GM12875 (cell line): ENCODE results near the gene FYCO1.

ENCODE experiments used
- H3K4me3 ChIP-seq: one replicate; pipeline ENCODE4 v1.5.1; 2011; ENCODE audit warnings: low read depth, low read length, control low read depth
- TF ChIP-seq, protein P1 (sequence below): IDR thresholded peaks from 2 replicates; pipeline ENCODE4 v1.5.1; 2011; ENCODE audit warnings: low read depth, mild to moderate bottlenecking, control low read depth, inconsistent platforms, low read length, moderate library complexity, borderline replicate concordance; ENCODE audit not compliant: insufficient read depth

The FYCO1 gene

DNA sequence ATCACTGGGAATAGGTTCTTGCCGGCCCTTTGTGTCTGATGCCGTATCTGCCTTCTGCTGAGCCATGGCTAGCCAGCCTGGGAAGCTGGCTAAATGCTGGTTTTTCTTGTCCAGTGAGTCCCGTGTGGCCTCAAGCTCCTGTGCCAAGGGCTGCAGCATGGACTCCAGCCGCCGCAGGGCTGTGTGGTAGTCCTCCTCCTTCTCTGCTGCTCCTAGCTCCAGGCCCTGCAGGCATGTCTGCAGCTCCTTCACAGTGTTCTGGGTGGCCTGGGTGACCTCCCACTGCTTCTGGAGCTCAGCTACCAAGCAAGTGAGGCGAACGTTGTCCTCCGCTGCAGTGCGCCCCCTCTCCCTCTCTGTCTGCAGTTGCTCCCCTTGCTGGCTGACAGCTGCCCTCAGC, 27.5 kb downstream of the FYCO1 start:
- TF ChIP-seq, protein P1, sequence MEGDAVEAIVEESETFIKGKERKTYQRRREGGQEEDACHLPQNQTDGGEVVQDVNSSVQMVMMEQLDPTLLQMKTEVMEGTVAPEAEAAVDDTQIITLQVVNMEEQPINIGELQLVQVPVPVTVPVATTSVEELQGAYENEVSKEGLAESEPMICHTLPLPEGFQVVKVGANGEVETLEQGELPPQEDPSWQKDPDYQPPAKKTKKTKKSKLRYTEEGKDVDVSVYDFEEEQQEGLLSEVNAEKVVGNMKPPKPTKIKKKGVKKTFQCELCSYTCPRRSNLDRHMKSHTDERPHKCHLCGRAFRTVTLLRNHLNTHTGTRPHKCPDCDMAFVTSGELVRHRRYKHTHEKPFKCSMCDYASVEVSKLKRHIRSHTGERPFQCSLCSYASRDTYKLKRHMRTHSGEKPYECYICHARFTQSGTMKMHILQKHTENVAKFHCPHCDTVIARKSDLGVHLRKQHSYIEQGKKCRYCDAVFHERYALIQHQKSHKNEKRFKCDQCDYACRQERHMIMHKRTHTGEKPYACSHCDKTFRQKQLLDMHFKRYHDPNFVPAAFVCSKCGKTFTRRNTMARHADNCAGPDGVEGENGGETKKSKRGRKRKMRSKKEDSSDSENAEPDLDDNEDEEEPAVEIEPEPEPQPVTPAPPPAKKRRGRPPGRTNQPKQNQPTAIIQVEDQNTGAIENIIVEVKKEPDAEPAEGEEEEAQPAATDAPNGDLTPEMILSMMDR = no peak
- H3K4me3 ChIP-seq = no peak overlapping the region

DNA sequence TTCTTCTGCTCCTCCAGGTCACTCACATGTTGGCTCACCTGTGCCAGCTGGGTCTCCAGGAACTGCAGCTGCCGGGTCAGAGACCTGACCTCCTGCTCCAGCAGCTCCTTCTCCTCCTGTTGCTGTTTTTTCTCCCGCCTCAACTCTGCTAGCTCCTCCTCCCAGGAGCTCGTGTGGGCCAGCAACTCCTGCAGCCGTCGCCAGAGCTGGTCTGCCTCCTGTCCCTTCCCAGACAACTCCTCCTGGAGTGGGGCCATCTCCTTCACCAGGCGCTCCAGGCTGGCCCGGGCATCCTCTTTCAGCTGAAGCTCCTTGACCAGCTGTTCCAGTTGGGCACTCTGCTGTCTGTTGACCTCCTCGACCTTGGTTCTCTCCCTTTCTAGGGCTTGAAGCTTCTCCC, 27.9 kb downstream of the FYCO1 start:
- H3K4me3 ChIP-seq = no peak overlapping the region
- TF ChIP-seq, protein P1 = no peak

GRCh38 chr3:45966950-45967640, 28.5 kb downstream of the FYCO1 start:
- H3K4me3 ChIP-seq = no peak overlapping the region
- TF ChIP-seq, protein P1 = no peak

GRCh38 chr3:45966371-45966791, 29.2 kb downstream of the FYCO1 start:
- H3K4me3 ChIP-seq = no peak overlapping the region
- TF ChIP-seq, protein P1 = no peak

GRCh38 chr3:45965653-45966052, 30.0 kb downstream of the FYCO1 start:
- TF ChIP-seq, protein P1 = no peak
- no peak overlapping the region for H3K4me3 ChIP-seq

DNA sequence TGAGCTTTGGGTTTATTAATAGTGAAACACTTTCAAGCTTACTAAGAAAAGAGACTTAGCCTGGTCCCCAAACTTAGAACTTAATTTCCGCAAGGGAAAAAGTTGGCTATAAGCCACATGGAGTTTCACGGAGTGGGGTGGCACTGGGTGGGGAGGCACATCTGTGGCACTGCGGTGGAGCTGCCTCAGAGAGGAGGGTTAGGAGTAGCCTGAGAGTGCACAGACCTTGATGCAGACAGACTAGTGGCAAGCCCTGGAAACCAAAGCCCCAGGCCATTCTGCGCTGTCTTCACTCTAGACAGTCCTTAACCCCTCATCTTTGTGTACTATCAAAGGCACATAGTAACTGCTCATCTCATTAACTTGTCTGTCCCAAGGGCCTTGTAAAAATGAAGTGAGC, 30.4 kb downstream of the FYCO1 start:
- H3K4me3 ChIP-seq = no peak overlapping the region

DNA sequence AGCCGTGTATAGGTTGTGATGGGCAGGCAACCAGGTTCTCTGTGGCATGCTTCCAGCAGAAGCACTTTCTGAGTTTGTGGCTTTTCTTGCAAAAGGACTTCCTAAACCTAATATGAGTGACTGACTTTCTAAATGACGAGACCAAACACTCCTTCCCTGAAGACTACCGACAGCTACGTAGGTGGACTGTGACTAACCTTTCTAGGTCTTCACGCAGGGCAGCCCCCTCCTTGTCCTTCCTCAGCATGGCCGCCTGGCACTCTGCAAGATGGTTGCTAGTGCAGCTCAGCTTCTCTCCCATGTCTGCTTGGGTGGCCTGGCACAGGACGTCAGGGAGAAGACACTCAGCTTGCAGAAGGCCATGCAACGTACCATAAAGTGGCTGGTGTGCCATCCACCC, 31.5 kb downstream of the FYCO1 start:
- TF ChIP-seq, protein P1 = no peak
- no peak overlapping the region for H3K4me3 ChIP-seq

More for the DNA sequence above, 30.4 kb downstream of the FYCO1 start:
- TF ChIP-seq, protein P1 = no peak
